ENCODE measurements around the gene KCNQ5. TPM values are rescaled to one million over a fixed set of nuclear protein-coding genes. Genes with fewer than 3 reads are reported as not detected.

KCNQ5 gene
- total and polyA plus RNA-seq, 2 of the 8 experiments (the other 6 are each of a cell fraction or from before 2014, with no cell fraction given): 0.83 to 1.2 TPM

DNA sequence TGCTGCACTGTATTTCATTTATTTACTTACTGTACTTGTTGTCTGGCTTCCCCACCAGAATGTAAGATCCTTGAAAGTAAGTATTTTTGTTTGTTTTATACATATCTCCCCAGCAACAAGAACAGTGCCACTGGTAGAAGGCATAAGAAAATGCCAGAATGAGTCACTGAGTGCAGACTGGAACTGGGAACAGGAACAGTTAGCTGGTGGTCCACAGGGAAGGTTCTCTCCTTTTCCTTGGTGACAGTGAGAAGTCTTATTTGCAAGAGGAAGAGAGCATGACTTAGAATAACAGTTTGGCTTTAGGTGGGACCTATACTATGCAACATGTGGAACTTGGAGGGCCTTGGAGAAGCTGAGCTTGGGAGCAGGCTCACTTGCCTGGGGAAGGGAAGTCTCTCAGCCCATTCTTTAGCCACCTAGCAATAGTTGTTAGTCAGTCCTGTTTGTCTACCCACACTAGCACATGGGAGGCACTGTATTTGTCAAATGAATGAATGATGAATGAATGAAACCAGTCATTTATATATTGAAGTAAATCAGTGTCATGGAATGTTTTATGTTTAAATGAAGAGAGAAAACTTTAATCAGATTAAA, 203.5 kb downstream of the KCNQ5 start:
- ChIA-PET CTCF (ENCODE audit: partially characterized antibody) (no interaction called here), POLR2A (ENCODE audit: partially characterized antibody) (no interaction called here)
- no peak overlapping the region for H2BK15ac ChIP-seq (ENCODE audit: low read length)
- H3K79me1 ChIP-seq (ENCODE audit: low read depth, low read length): no peaks in the 10 kb centered on the region
- H2AFZ ChIP-seq (ENCODE audit: low read length): no peak overlapping the region
- H3K4ac ChIP-seq (replicated peaks; ENCODE audit: insufficient read length, low read depth, low read length): no peak overlapping the region
- no peak overlapping the region for H3K4me3 ChIP-seq (ENCODE audit: extremely low read depth in 1 of 4, insufficient read depth in 2 of 4, low read depth in 3 of 4, low read length in 4 of 4)
- H2BK12ac ChIP-seq (ENCODE audit: low read depth, low read length): no peak overlapping the region
- H3K27ac ChIP-seq (ENCODE audit: low read depth, low read length): no peak overlapping the region
- no peaks in the 10 kb centered on the region; the same call in 1 of the 2 replicates for H3K23me2 ChIP-seq (ENCODE audit: low read depth, low read length)
- no peak overlapping the region for H2BK120ac ChIP-seq (replicated peaks; ENCODE audit: low read depth, low read length)
- H3K27me3 ChIP-seq (replicated peaks in 1 of 4; ENCODE audit: control insufficient read depth in 3 of 4, extremely low read depth in 1 of 4, insufficient read depth in 3 of 4, low read length in 3 of 4): no peaks in the 10 kb centered on the region
- H2BK20ac ChIP-seq (ENCODE audit: low read length): no peak overlapping the region
- H4K8ac ChIP-seq (ENCODE audit: extremely low read depth, insufficient read depth, low read length): no peak overlapping the region
- no peak overlapping the region for H4K91ac ChIP-seq (replicated peaks; ENCODE audit: insufficient read length, low read length)
- no peaks in the 10 kb centered on the region for H3K36me3 ChIP-seq (ENCODE audit: control insufficient read depth in 2 of 4, insufficient read depth in 4 of 4, low read length in 3 of 4)
- no peaks in the 10 kb centered on the region; a peak in 1 of 4 replicates for H3K9me3 ChIP-seq (ENCODE audit: insufficient read depth in 2 of 2, low read depth in 1 of 2, low read length in 1 of 2)
- H3K14ac ChIP-seq (ENCODE audit: insufficient read length): no peak overlapping the region
- no peak overlapping the region for H3K4me2 ChIP-seq (ENCODE audit: insufficient read depth in 1 of 2, low read depth in 2 of 2, low read length in 2 of 2)
- DNase-seq (ENCODE audit: low read depth in 1 of 2, low spot score in 2 of 2) (no peak), FAIRE-seq (no peak)
- H4K5ac ChIP-seq (ENCODE audit: insufficient read length, low read depth, low read length): no peak overlapping the region
- no peak overlapping the region for H3K23ac ChIP-seq (ENCODE audit: insufficient read length)
- no peak overlapping the region for H3K18ac ChIP-seq (ENCODE audit: extremely low read depth, low read length)
- no peak overlapping the region for H2AK5ac ChIP-seq (ENCODE audit: low read depth, low read length)
- no peak overlapping the region for H3K9ac ChIP-seq (replicated peaks in 1 of 4; ENCODE audit: extremely low read depth in 1 of 4, low read depth in 3 of 4, low read length in 3 of 4)
- no peaks in the 10 kb centered on the region for H3K79me2 ChIP-seq (ENCODE audit: control insufficient read depth in 1 of 2, insufficient read depth in 2 of 2, low read length in 2 of 2)
- TF ChIP-seq TCF12 (IDR thresholded peaks at IDR 0.05; ENCODE audit: low read depth, low read length) (no peak), KDM4A (IDR thresholded peaks at IDR 0.05; ENCODE audit: low read depth, low read length, severe bottlenecking) (no peak), EGR1 (IDR thresholded peaks at IDR 0.05; ENCODE audit: borderline replicate concordance, low read depth, low read length) (no peak), TEAD4 (IDR thresholded peaks at IDR 0.05; ENCODE audit: low read depth, low read length) (no peak), SAP30 (IDR thresholded peaks at IDR 0.05; ENCODE audit: insufficient read depth, insufficient replicate concordance, low read length) (no peak), YY1 (IDR thresholded peaks at IDR 0.05; ENCODE audit: low read depth, low read length) (no peak)
- no peaks in the 10 kb centered on the region for H4K20me1 ChIP-seq (replicated peaks in 1 of 2; ENCODE audit: control insufficient read depth in 1 of 2, insufficient read depth in 2 of 2, low read length in 2 of 2)
- H2BK5ac ChIP-seq (ENCODE audit: low read depth, low read length): no peak overlapping the region
- H3K4me1 ChIP-seq (replicated peaks in 1 of 4; ENCODE audit: control insufficient read depth in 3 of 4, insufficient read depth in 4 of 4, low read length in 3 of 4): no peaks in the 10 kb centered on the region
- H3K56ac ChIP-seq (replicated peaks; ENCODE audit: insufficient read length, low read depth, low read length): no peak overlapping the region

Measured in H1 (cell line).